G401.6 (cell line): ENCODE measurements around the gene CLOCK.

ENCODE experiments used
- FAIRE-seq: peaks from 2 replicates; lab custom pipeline; 2012; peaks lifted over from hg19 to GRCh38; lab: Jason Lieb, UNC

Gene CLOCK

DNA sequence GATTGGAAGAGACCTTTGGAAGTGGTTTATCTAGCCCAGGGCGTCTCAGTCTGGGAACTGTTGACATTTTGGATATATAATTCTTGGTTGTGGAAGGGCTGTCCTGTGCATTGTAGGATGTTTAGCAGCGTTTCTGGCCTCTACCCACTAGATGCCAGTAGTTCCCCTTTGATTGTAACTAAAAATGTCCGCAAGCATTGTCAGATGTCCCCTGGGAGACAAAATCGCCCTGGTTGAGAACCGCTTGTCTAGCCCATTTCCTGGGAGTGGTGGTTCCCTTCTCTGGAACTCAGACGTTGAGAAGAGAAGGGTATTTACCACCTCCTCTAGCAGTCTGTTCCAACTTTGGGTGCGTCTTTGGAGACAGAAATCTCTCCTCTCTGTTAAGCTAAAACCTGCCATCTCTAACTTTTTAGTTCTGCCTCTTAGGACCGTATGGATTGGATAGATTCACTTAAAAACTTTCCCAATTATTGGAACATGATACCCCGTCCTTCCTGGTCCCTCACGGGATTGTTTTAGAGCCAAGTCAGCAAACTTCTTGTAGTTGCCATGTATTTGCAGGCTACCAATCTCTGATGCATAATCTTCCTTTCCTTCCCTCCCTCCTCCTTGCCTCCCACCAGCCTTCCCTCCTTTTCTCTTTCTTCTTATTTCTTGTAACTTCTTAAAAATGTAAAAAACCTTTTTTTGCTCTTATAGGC, 137.1 kb downstream of the CLOCK start:
- no peak for FAIRE-seq

DNA sequence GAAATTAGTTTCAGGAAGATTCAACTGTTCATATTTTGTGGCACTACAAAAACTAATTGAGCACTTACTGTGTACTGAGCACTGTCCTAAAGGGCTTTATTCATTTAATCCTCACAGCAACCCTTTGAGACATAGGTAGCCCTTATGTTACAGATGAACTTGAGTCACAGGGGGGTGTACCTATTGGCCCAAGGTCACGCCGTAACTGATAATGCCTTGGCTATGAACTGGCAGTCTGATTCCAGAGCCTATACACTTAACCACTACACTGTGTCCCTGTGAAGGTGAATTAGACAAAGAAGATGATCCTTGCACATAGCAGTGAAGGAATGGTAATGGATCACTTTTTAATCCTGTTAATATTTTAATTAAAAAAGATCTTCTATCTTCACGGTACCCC, 138.9 kb downstream of the CLOCK start:
- FAIRE-seq: no peak

DNA sequence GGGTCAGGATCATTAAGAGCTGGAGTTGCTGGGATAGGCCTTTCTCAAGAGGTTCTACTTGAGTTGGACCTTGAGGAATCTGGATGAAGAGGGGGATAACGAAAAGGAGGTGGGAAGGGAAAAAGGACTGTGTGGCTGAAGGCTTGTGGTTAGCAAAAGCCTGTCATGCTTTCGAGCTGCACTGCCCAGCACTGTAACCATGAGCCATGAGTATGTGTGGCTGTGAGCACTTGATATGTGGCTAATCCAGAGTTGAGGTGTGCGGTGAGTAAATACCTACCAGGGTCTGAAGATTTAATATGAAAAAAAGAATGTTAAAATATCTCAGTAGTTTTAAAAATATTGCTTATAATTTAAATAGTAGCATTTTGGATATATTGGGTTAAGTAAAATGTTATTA, 139.6 kb downstream of the CLOCK start:
- no peak for FAIRE-seq

DNA sequence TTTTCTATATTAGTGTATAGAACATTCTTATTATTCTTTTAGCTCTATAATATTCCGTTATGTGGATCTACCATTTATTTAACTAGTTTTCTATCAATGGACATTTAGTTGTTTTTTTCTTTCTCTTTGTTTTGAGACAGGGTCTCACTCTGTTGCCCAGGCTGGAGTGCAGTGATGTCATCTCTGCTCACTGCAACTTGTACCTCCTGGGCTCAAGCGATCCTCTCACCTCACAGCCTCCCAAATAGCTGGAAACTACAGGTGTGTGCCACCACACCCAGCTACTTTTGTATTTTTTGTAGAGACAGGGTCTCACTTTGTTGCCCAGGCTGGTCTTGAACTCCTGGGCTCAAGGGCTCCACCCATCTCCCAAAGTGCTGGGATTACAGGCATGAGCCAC, 140.2 kb downstream of the CLOCK start:
- no peak for FAIRE-seq

DNA sequence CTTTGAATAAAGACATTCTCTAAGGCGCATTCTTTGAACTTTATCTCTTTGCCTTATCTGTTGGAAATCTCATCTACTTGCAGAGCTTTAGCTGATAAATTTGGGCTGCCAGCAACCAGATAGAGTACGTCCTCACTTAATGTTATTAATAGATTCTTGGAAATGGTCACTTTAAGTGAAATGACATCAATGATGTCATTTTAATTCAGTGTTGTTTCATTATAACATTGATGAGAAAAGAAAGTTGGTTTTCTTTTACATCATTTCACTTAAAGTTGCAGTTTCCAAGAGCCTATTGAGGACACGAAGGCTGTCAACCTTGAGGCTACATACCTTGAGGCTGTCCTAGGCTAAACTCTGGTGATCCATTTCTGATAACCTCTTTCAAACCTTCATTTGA, 141.6 kb downstream of the CLOCK start:
- FAIRE-seq: no peak

DNA sequence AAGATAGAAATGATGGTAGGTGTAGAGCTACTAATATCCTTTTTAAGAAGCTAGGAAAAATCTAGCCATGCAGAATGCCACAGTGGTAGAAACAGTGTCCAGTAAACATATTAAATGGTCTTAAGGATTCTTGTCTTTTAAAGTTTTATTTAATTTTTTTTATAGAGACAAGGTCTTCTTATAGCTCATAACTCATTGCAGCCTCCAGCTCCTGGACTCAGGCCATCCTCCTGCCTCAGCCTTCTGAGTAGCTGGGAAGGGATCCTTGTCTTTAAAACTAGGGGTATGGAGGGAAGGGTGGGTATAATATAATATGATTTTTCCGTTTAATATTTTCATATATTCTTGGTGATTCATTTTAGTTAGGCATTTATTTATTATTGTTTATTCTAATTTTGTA, 147.1 kb downstream of the CLOCK start:
- FAIRE-seq: no peak

DNA sequence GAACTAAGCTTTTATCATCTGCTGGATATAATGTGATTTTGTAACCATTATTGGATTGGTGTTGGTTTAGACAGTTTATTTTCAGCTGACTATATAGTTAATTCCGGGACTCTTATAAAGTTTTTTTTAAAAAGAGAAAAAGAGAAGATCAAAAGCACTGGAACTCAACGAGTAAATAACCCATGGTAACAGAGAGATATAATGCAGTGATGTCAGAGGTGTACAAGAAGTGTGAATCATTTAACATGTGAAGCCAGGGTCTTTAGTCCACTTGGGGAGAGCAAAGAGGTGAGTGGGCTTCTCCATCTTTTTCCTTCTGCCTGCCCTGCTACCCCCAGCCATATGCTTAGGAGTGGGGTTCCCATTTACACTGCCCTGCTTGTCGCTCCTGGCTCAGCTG, 147.7 kb downstream of the CLOCK start:
- no peak for FAIRE-seq

DNA sequence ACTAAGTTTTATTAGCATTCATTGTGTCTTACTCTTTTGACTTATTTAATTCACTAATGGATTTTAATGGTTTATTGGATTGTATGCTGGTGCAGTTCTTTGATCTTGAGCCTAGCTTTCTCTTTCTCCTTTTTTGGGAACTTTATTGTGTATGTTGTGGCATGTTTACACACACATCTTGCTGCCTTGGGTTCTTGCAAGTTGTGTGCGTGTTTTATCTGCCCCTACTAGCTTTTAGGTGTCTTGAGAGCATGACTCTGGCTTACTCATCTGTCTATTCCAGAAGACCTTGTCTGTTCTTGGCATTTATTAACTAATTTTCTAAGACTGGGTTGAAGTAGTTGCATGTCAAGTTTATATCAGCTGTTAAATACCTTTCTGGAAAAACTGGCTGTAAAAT, 148.2 kb downstream of the CLOCK start:
- FAIRE-seq: no peak

DNA sequence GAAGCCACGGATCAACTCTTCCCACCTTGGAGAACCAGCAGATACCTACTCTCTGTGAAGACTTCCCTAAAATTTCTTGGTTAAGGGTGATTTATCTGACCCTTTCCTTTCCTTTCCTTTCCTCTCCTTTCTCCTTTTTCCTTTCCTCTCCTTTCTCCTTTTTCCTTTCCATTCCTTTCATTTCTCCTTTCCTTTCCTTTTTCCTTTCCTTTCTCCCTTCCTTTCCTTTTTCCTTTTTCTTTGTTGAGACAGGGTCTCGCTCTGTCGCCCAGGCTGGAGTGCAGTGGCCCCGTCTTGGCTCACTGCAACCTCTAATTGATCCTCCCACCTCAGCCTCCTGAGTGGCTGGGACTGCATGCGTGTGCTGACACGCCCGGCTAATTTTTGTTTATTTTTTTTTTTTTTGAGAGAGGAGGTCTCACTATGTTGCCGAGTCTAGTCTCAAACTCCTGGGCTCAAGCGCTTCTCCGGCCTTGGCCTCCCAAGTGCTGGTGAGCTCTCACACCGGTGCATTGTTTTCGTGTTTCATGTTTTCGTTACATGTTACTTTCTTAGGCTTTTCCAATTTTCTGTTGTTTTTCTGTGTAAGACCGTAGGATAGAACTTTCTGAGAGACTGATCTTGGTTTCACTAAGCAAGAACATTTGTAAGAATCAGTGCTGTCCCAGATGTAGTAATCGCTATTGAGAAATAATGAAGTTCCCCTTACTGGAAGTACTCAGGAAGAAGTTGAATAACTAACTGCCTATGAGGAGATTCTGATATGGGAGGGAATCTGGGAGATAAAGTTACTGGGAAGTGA, 149.0 kb downstream of the CLOCK start:
- no peak for FAIRE-seq

DNA sequence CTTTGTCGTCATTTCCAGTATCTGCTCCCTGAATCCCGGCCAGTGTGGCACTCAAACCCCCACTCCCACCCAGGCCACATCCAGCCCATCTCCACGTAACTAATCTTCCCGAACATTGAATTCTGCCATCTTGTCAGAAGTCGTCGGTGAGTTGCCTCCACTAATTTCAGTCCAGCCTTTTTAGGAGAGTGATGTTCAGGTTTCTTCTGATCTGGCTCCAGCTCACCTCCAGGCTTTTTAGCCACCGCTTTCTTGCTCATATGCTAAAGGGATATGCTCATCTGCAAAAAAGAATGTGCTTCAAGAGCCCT, 149.6 kb downstream of the CLOCK start:
- FAIRE-seq: no peak

DNA sequence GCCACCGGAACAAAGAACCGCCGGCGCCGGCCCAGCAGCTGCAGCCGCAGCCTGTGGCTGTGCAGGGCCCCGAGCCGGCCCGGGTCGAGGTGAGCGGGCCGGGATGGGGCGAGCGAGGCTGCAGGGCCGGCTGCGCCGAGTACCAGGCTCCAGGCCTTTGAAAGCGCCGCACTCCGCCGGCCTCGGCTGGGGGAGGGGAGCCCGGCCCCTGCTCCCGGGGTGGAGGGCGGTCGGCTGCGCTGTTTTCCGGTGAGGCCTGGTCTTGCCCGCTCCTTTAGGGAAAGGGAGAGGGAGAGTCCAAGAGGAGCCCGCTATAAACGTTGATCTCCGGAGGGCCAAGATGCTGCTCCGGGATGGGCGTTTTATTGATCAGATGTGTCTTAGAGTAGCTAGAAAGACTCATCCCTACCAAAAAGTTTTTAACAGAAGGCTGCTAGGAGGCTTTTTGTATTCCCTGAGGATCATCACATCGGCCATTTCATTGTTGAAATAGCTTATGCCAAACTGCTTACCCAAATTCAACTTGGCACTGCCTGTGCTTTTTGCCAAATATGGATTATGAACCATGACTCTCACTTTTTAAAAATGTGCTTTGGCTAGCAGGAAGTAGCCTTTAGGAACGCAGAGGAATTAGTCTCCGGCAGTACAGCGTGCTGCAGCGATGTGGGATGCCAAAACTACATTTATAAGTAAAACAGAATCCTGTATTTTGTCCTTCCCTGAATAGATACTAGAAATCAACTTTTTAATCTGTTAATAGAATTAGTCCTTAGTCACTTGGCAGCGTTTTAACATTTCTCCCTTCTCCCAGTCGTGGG, 150.2 kb downstream of the CLOCK start:
- no peak for FAIRE-seq

DNA sequence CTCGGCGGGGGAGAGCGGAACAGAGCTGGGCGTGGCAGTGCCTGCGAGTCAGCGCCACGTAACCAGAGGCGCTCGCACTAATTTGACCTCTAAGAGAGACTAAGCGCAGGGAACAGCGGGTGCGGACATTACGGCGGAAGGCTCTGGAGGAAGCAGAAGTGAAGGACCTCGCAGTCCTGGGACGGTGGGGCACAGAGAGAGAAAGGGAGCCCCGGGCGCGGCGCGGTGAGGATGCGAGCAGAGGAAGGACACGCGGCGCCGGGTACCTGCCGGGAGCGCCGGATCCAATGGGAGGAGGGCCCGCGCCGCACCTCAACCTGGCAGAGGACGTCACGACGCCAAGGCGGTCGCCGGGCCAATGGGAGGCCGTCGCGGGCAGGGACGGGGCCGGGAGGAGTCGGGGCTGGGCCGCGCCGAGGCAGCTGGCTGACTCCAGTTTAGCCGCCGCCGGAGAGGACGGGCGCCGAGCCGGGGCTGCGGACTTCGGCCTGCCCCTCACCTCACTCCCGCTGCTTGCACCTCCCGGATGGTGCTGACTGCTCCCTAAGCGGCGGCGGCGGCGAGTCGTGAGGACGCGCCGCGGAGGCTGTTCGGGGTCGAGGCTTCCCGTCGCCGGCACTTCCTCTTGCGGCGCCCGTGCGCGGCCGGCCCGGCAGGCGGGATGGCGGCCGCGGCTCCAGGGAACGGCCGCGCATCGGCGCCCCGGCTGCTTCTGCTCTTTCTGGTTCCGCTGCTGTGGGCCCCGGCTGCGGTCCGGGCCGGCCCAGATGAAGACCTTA, 151.0 kb downstream of the CLOCK start, which contains the start of gene TMEM165:
Gene TMEM165, plus strand, starts transcription at position 429 of the 779 bp plus-strand sequence. Its CDS starts 233 bp downstream, at position 662.
- peak; percentile 27 for FAIRE-seq

DNA sequence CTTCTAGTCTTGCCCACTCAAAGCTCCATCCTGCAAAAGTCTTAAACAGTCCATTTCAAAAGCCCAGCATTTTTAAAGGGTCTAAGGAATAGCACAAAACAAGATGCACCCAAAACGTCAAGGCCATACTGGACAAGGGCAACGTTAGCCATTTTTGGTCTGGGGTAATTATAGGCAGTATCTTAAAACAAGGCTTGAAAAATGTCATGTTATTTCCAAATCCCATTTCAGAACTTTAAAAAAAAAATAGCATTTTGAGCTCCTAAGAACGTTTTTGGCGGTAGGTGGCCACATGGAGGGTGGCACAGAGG, 151.5 kb downstream of the CLOCK start:
- no peak for FAIRE-seq

DNA sequence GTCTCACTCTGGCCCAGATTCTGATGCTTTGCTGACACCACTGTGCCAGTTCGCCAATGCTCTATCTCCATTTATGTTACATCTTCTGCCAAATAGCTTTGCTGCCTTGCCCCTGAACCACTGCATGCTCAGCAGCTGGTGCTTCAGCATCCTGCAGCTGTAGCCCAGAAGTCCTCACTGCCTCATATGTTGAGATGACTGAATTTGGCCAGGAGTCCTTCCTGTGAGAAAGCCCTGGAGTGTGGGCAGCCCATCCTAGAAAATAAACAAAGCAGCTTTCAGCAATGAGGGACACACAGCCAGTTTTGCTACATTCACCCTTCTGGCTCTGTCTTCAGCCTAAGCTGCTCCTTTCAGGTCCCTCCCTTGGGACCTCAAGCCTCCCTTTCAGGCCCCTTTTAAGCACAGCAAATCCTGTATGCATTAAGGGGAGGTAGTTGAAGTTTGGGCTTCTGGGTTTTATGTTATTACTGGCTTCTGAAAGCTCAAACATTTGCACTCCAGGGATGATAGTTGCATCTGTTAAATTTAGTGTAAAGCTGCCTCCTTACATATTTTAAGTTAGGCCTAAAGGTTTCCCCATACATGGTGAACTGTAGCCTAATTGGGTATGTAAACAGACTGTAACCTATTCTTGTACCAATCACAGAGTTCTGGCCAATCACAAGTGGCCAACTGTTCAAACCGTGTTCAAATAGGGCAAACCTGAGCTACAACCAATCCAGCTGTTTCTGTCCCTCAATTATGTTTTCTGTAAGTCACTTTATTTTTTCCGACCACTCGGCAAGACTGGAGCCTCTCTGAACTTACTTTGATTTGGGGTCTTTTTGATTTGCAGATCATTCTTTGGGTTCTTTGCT, 153.0 kb downstream of the CLOCK start:
- no peak for FAIRE-seq

DNA sequence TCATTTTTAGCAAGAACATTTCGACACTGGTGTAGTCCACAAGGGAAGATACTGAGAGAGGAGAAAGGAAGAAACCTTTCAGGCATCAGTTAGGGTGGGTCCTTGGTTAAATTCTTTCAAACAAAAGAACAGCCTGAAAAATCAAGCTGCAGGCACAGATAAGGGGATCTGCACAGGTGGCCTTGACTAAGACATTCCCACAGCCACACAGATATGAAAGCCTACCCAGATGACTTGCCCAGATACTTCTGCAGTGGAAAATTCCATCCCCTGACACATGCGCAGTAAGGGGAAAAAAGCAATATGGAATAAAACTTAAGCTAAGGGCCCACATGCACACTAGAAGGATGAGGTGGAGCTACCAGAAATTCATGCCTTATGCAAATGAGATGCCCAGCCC, 159.9 kb downstream of the CLOCK start:
- FAIRE-seq: no peak

DNA sequence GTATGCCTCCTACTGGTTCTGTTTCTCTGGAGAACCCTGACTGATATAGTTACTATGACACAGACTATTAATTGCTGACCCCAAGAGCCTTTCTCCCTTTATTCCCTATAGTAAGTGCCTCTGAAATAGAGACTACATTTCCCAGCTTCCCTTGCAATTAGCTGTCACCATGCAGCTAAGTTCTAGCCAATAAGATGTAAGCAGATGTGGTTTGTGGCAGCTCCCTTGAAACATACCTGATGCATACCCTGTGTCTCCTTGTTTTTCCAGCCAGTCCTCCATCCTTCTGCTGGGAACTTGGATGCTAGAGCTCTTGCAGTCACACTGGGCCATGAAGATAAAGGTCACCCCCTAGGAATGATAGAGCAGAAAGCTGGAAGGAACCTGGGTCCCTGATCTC, 160.6 kb downstream of the CLOCK start:
- peak; percentile 46 for FAIRE-seq

DNA sequence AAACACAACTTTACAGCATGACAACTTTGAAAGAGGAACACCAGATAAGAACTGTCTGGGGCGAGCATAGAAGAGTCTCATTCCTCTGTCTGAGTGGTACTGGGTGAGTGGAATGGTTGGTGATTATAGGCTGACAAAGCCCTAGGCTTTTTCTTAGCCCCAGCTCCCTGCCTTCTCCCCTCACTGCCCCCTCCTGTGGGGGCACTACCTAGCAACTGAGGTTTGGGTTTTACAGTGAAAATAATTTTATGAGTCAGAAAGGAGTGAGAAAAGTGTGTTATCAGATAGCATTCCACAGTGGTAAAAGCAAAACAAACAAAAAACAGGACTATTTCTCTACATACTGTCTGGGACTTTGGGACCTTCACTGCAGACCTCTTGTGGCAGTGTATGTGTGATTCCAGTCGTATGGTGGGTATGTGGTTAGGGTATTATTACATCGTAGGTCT, 161.5 kb downstream of the CLOCK start:
- no peak for FAIRE-seq

DNA sequence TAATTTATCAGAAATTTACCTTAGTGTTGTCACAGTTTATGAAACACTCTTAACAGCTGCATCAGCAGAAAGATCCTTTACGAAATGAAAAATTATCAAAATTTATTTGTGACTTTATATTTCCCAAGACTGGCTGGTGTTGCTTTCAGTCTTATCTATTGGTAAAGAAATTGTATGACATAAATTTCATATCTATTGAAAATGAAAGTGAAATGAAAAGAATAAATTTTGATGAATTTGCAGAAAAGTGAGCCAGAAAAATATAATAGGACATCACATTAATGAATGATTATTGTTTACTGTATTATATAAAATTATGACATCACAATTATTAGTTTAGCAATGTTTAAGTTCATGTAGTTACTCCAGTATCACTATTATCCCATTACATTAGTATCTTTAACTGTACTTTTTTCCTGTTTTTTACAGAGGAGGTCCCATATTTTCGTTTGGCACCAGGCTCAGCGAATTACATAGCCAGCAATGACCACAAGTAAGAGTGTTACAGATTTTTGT, 164.2 kb downstream of the CLOCK start:
- no peak for FAIRE-seq

DNA sequence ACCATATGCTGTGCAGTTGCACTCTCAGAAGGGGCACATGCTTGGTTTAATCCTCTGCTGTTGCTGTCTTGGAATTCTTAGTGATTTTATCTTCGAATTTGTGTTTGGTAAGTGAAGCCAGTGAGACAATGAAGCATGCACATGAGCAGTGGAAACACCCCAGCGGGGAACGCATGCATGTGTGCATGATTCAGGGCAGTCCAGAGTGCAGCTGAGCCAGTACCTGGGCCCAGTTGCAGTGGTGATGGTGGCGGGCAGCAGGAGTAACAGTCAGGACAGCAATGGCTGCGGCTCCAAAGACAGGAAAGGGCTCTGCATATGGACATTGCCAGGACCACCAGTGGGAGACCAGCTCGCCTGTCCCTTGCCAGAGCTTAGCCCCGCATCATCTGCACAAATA, 165.2 kb downstream of the CLOCK start:
- no peak for FAIRE-seq

DNA sequence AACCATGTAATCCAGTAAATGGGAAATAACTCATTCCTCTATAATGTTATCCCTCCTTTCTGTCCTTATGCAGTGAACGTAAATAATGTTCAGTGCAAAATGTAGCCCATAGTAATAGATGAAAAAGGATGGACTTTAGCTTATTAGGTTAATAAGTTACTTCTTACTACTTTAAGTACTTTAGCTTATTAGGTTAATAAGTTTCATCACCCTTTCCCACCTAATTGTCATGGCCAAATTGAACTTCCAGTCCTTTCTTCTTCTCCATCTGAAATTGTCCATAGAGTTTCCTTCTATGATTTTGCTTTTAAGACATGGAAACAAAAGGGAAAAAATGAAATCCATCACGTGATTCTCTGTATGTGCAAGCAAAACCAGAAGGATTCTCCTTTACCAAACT, 166.1 kb downstream of the CLOCK start:
- no peak for FAIRE-seq
